AML-193 (cell line): ENCODE measurements around the gene ANKRD12.

Experiments
- DNase-seq, 2 experiments: peaks; one replicate each; lab custom pipeline; 2025; lab: John Stamatoyannopoulos, UW

The ANKRD12 gene

GRCh38 chr18:9106800-9107584 is 29.6 kb upstream of the ANKRD12 start:
- DNase-seq = no peak

- no peak for DNase-seq
Measured at GRCh38 chr18:9108911-9109310, 27.7 kb upstream of the ANKRD12 start.

GRCh38 chr18:9109523-9109922 is 27.1 kb upstream of the ANKRD12 start:
- DNase-seq = no peak

DNA sequence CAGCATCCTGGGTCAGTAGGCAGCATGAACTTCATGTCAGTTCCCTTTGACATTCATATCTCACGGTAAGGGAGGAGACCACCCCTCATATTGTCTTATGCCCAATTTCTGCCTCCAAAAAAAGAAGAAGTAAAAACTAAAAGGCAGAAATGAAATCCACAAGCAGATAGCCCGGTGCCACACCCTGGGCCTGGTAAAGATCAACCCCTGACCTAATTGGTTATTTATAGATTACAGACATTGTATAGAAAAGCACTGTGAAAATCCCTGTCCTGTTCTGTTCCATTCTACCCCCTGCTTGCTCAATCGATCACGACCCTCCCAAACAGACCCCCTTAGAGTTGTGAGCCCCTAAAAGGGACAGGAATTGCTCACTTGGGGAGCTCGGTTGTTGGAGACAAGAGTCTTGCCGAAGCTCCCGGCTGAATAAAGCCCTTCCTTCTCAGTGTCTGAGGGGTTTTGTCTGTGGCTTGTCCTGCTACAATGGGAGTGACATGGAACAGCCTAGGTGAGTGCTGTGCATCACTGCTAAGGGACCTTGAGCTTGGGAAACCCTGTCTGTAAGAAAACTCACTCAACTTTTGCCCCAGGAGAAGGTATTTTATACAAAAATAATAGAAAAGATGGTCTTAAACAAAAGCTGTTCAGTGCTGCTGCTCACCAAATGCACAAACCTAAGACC is 23.0 kb upstream of the ANKRD12 start:
- DNase-seq = no peak

GRCh38 chr18:9115984-9116383 is 20.6 kb upstream of the ANKRD12 start:
- no peak for DNase-seq

- DNase-seq = no peak
Measured at GRCh38 chr18:9117980-9118841, 18.4 kb upstream of the ANKRD12 start.

GRCh38 chr18:9120796-9121195 is 15.8 kb upstream of the ANKRD12 start:
- no peak for DNase-seq

DNA sequence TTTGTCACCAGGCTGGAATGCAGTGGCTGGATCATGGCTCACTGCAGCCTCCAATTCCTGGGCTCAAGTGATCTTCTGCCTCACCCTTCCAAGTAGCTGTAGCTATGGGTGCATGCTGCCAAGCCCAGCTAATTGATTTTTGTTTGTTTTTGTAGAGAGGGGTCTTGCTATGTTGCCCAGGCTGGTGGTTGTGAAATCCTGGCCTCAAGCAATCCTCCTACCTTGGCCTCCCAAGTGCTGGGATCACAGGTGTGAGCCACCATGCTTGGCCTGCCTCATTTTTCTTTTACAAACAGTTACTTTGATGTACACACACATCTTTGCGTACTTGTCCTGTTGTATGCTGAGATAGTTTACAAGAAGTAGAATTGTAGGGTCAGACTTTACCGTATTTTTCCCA is 13.1 kb upstream of the ANKRD12 start:
- DNase-seq = no peak

DNA sequence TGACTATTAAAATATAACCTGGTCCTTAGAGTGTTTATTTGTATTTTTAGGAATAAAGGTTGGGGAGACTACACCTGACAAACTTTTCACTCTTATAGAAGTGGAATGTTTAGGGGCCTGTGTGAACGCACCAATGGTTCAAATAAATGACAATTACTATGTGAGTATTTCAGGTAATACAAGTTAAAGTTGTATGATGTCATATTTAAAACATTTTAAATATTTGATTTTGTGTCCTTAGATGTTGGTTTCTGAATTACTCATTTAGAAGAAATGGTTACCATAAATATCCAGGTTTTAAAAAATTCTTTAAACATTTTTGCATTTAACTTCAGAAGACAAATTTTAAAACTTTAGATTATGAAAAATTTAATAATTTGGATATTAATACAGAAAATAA is 11.8 kb upstream of the ANKRD12 start:
- no peak for DNase-seq

GRCh38 chr18:9126337-9126736 is 10.2 kb upstream of the ANKRD12 start:
- no peak for DNase-seq

GRCh38 chr18:9130195-9130594 is 6.4 kb upstream of the ANKRD12 start:
- no peak for DNase-seq

- DNase-seq = no peak
Measured at GRCh38 chr18:9130806-9131205, 5.8 kb upstream of the ANKRD12 start.

DNA sequence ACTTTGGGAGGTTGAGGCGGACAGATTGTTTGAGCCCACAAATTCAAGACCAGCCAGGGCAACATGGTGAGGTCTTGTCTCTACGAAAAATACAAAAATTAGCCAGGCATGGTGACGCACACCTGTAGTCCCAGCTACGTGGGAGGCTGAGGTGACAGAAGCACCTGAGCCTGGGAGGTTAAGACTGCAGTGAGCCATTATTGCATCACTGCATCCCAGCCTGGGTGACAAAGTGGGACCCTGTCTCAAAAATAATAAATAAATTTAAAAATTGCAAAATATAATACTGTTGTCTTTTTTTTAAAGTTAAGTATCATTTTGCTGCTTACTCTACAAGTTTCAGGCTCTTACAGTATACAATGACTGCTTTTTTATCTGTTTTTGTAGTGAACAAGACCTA is 4.0 kb upstream of the ANKRD12 start:
- DNase-seq = no peak

DNA sequence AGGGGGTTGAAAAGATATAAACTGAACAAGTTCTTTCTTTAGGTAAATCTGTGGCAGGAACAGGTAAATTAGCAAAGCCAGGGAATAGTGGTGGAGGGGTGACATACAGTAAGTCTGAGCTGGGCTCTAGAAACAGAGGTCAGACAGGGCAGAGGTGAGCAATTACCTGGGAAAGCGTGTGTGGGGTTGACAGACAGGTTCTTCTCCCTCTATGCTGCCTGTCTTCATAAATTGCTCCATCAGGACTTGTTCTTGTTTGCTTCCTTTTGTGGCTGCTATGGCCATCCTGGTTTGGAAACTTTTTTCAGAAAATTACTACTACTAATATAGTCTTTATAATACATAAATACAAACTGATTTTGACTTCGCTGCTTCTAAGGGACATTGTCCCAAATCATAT is 3.4 kb upstream of the ANKRD12 start:
- no peak for DNase-seq

DNA sequence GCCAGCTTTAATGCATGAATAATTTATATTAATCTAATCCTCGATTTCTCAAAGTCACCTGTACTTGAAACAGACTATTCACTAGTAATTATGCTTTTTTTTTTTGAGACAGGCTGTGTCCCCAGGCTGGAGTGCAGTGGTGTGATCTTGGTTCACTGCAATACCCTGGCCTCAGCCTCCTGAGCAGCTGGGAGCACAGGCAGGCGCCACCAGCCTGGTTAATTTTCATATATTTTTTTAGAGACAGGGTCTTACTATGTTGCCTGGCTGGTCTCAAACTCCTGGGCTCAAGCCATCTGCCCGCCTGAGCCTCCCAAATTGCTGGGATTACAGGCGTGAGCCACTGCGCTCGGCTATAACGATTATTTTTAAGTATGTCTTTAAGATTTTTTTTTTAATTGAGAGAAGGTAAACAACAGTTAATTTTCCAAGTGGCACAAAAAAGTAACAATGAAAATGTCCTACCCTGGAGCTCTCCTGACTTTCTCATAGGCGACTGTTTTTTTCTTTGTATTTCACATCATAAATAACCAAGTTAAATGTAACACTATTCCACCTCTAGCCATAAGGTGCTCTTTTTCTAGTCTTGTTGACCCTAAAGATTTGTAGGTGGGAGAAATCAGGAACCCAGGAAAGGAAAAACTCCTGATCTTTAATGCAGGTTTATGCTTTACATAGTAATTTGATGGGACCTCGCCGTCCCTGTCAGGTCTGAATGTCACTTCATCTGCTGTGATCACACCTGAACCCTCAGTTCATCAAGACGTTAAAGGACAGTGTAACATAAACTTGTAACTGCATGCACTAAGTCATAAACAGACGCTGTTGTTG is 1.3 kb upstream of the ANKRD12 start:
- no peak for DNase-seq

- no peak for DNase-seq
Measured at GRCh38 chr18:9135912-9136314, 668 bp upstream of the ANKRD12 start.

DNA sequence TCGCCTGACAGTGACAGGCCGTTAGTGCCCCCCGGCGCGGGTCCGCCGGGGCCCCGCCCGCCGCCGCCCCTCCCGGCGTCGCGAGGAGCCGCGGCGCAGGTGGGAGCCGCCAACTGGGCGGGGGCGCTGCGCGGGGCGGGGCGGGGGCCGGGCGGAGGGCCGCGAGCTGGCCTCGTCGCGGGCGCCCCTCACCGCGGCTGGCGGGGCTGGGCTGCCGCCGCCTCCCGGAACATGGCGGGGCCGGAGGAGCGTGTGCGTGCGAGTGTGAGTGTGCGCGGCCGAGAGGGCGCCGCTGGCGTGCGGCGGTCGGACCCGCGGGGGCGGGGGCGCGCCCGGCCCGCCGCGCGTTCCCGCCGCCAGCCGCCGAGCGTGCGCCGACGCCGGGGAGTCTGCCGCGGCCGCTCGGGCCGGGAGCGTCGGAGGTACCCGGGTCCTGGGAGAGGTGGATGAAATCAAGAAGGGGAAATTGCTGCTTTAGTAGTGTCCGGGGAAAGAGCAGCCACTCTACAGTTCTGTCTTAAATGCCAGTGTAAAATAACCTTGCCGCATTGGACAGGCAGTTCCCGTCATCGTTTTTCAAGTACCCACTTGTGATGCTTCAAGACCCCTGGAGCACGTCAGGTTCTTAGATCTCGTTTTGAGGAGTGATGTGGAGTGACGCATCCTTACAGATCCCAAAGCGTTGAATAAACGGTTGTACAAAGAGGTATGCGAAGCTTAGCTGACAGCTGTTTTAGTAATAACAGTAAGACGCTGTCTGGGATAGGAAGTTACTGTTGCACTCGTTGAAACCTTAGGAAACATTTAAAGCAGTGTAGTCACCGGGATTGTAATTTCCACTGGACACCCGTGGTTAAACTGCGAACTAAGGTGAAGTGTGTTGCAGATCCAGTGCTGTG is 836 bp downstream of the ANKRD12 start:
- peak; percentile 47 to 50 for DNase-seq

- DNase-seq = no peak
Measured at GRCh38 chr18:9139400-9140039, 2.9 kb downstream of the ANKRD12 start.

DNA sequence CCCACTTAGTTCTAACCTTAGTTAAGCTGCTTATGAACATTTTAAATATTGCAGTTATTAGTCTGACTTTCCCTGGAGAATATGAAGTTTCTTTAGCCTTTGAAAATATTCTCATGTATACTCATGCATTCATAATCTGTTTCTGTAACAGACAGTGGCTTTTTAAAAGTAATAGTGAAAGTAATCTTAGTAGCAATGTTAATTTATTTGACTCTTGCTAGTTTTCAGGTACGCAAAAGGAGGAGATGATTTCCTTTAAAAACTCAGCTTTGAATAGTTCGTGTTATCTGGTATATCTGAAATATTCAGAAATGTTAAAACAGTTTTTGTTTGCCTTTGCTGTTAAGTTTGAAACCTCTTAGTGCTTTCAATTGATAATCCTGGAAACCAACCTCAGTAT is 3.8 kb downstream of the ANKRD12 start:
- no peak for DNase-seq

DNA sequence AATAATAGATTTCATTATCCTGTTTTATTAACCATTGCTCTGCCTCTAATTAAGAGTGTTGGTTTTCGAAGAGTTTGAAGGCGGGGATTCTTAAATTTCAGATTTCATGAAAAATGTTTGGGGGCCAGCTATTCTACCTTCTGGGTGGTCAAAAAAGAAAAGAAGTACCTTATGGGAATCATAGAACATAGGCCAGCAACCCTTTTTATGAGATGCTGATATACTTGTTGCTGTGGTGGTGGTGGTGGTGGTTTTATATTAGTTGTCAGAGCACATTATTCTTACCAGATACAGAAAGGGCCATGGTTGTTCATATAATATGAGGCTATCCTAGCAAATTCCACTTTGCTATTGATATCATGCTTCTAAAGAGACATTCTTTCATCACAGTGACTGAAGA is 4.4 kb downstream of the ANKRD12 start:
- DNase-seq = no peak
